ENCODE results near the gene FRMD4A. TPM values are rescaled to one million over a fixed set of nuclear protein-coding genes. Genes with fewer than 3 reads are reported as not detected.

Gene FRMD4A
- total RNA-seq, 1 donor from 2014 or later = 0.32 TPM

- intact Hi-C loops (cut with micrococcal nuclease) = no loop called here
- no peak overlapping the region for H3K27ac Mint-ChIP-seq
- no peak overlapping the region for H3K4me3 Mint-ChIP-seq (ENCODE audit: low read depth)
- H3K9me3 Mint-ChIP-seq = no peaks in the 10 kb centered on the region
- H3K4me1 Mint-ChIP-seq (ENCODE audit: low read depth) = peaks cover 1% of the 10 kb centered on the region
- DNase-seq (ENCODE audit: low spot score) = no peak
- peaks cover 12% of the 10 kb centered on the region for H3K36me3 Mint-ChIP-seq (ENCODE audit: low read depth)
- H3K27me3 Mint-ChIP-seq (ENCODE audit: low read depth) = no peaks in the 10 kb centered on the region
Measured at GRCh38 chr10:13628661-13629060, 702.1 kb downstream of the FRMD4A start.

GRCh38 chr10:13627459-13628310, 703.0 kb downstream of the FRMD4A start:
- H3K36me3 Mint-ChIP-seq (ENCODE audit: low read depth) = peaks cover 12% of the 10 kb centered on the region
- no peak overlapping the region for H3K4me3 Mint-ChIP-seq (ENCODE audit: low read depth)
- no peak for DNase-seq (ENCODE audit: low spot score)
- H3K9me3 Mint-ChIP-seq = no peaks in the 10 kb centered on the region
- H3K27ac Mint-ChIP-seq = no peak overlapping the region
- no peaks in the 10 kb centered on the region for H3K27me3 Mint-ChIP-seq (ENCODE audit: low read depth)
- intact Hi-C loops (cut with micrococcal nuclease) = no loop called here
- H3K4me1 Mint-ChIP-seq (ENCODE audit: low read depth) = peaks cover 1% of the 10 kb centered on the region

- Mint-ChIP-seq H3K4me1 (ENCODE audit: low read depth) (peaks cover 1% of the 10 kb centered on the region), H3K4me3 (ENCODE audit: low read depth) (no peak overlapping the region), H3K27me3 (ENCODE audit: low read depth) (no peaks in the 10 kb centered on the region), H3K27ac (no peak overlapping the region), H3K9me3 (no peaks in the 10 kb centered on the region), H3K36me3 (ENCODE audit: low read depth) (no peaks in the 10 kb centered on the region)
- intact Hi-C loops (cut with micrococcal nuclease) = no loop called here
- DNase-seq (ENCODE audit: low spot score) = no peak
Measured at GRCh38 chr10:13624630-13625029, 706.1 kb downstream of the FRMD4A start.

GRCh38 chr10:13621931-13622330, 708.8 kb downstream of the FRMD4A start:
- Mint-ChIP-seq H3K9me3 (no peaks in the 10 kb centered on the region), H3K27ac (no peak overlapping the region), H3K4me3 (ENCODE audit: low read depth) (no peak overlapping the region), H3K4me1 (ENCODE audit: low read depth) (peaks cover 1% of the 10 kb centered on the region), H3K36me3 (ENCODE audit: low read depth) (peaks cover 13% of the 10 kb centered on the region), H3K27me3 (ENCODE audit: low read depth) (no peaks in the 10 kb centered on the region)
- DNase-seq (ENCODE audit: low spot score) = no peak
- intact Hi-C loops (cut with micrococcal nuclease) = no loop called here

GRCh38 chr10:13617116-13617515, 713.6 kb downstream of the FRMD4A start:
- Mint-ChIP-seq H3K27ac (no peak overlapping the region), H3K4me3 (ENCODE audit: low read depth) (no peak overlapping the region), H3K4me1 (ENCODE audit: low read depth) (no peaks in the 10 kb centered on the region), H3K36me3 (ENCODE audit: low read depth) (peaks cover 34% of the 10 kb centered on the region), H3K9me3 (no peaks in the 10 kb centered on the region), H3K27me3 (ENCODE audit: low read depth) (no peaks in the 10 kb centered on the region)
- intact Hi-C loops (cut with micrococcal nuclease) = no loop called here
- DNase-seq (ENCODE audit: low spot score) = no peak

GRCh38 chr10:13615650-13616300, 714.9 kb downstream of the FRMD4A start:
- Mint-ChIP-seq H3K27me3 (ENCODE audit: low read depth) (no peaks in the 10 kb centered on the region), H3K36me3 (ENCODE audit: low read depth) (peaks cover 42% of the 10 kb centered on the region), H3K9me3 (no peaks in the 10 kb centered on the region), H3K27ac (no peak overlapping the region), H3K4me1 (ENCODE audit: low read depth) (no peaks in the 10 kb centered on the region), H3K4me3 (ENCODE audit: low read depth) (no peak overlapping the region)
- DNase-seq (ENCODE audit: low spot score) = no peak
- intact Hi-C loops (cut with micrococcal nuclease) = no loop called here

GRCh38 chr10:13614530-13615332, 716.0 kb downstream of the FRMD4A start:
- Mint-ChIP-seq H3K9me3 (no peaks in the 10 kb centered on the region), H3K27me3 (ENCODE audit: low read depth) (no peaks in the 10 kb centered on the region), H3K4me1 (ENCODE audit: low read depth) (no peaks in the 10 kb centered on the region), H3K36me3 (ENCODE audit: low read depth) (peaks cover 52% of the 10 kb centered on the region), H3K27ac (no peak overlapping the region), H3K4me3 (ENCODE audit: low read depth) (no peak overlapping the region)
- intact Hi-C loops (cut with micrococcal nuclease) = no loop called here
- no peak for DNase-seq (ENCODE audit: low spot score)

GRCh38 chr10:13613519-13613918, 717.2 kb downstream of the FRMD4A start:
- no peaks in the 10 kb centered on the region for H3K4me1 Mint-ChIP-seq (ENCODE audit: low read depth)
- no peaks in the 10 kb centered on the region for H3K9me3 Mint-ChIP-seq
- H3K27ac Mint-ChIP-seq = no peak overlapping the region
- H3K4me3 Mint-ChIP-seq (ENCODE audit: low read depth) = no peak overlapping the region
- no peak for DNase-seq (ENCODE audit: low spot score)
- intact Hi-C loops (cut with micrococcal nuclease) = no loop called here
- H3K27me3 Mint-ChIP-seq (ENCODE audit: low read depth) = no peaks in the 10 kb centered on the region
- H3K36me3 Mint-ChIP-seq (ENCODE audit: low read depth) = peaks cover 53% of the 10 kb centered on the region

GRCh38 chr10:13612654-13613373, 717.9 kb downstream of the FRMD4A start:
- H3K27ac Mint-ChIP-seq = no peak overlapping the region
- no peak for DNase-seq (ENCODE audit: low spot score)
- no peaks in the 10 kb centered on the region for H3K27me3 Mint-ChIP-seq (ENCODE audit: low read depth)
- intact Hi-C loops (cut with micrococcal nuclease) = no loop called here
- peaks cover 48% of the 10 kb centered on the region for H3K36me3 Mint-ChIP-seq (ENCODE audit: low read depth)
- no peak overlapping the region for H3K4me3 Mint-ChIP-seq (ENCODE audit: low read depth)
- no peaks in the 10 kb centered on the region for H3K4me1 Mint-ChIP-seq (ENCODE audit: low read depth)
- H3K9me3 Mint-ChIP-seq = no peaks in the 10 kb centered on the region

GRCh38 chr10:13608246-13608853, 722.4 kb downstream of the FRMD4A start:
- H3K27me3 Mint-ChIP-seq (ENCODE audit: low read depth) = no peaks in the 10 kb centered on the region
- H3K4me3 Mint-ChIP-seq (ENCODE audit: low read depth) = no peak overlapping the region
- H3K27ac Mint-ChIP-seq = no peak overlapping the region
- DNase-seq (ENCODE audit: low spot score) = no peak
- intact Hi-C loops (cut with micrococcal nuclease) = no loop called here
- no peaks in the 10 kb centered on the region for H3K9me3 Mint-ChIP-seq
- H3K36me3 Mint-ChIP-seq (ENCODE audit: low read depth) = peaks cover 37% of the 10 kb centered on the region
- H3K4me1 Mint-ChIP-seq (ENCODE audit: low read depth) = no peaks in the 10 kb centered on the region

- H3K27me3 Mint-ChIP-seq (ENCODE audit: low read depth) = no peaks in the 10 kb centered on the region
Measured at GRCh38 chr10:13604357-13605040, 726.2 kb downstream of the FRMD4A start.

GRCh38 chr10:13597909-13598308, 732.8 kb downstream of the FRMD4A start:
- H3K27ac Mint-ChIP-seq = no peak overlapping the region
- no peaks in the 10 kb centered on the region for H3K9me3 Mint-ChIP-seq
- no peak for DNase-seq (ENCODE audit: low spot score)
- no peak overlapping the region for H3K4me3 Mint-ChIP-seq (ENCODE audit: low read depth)
- intact Hi-C loops (cut with micrococcal nuclease) = no loop called here
- H3K4me1 Mint-ChIP-seq (ENCODE audit: low read depth) = no peaks in the 10 kb centered on the region
- H3K36me3 Mint-ChIP-seq (ENCODE audit: low read depth) = peaks cover 22% of the 10 kb centered on the region
- H3K27me3 Mint-ChIP-seq (ENCODE audit: low read depth) = no peaks in the 10 kb centered on the region

More at GRCh38 chr10:13604357-13605040, 726.2 kb downstream of the FRMD4A start:
- no peak overlapping the region for H3K4me3 Mint-ChIP-seq (ENCODE audit: low read depth)
- intact Hi-C loops (cut with micrococcal nuclease) = no loop called here
- no peaks in the 10 kb centered on the region for H3K9me3 Mint-ChIP-seq
- no peaks in the 10 kb centered on the region for H3K4me1 Mint-ChIP-seq (ENCODE audit: low read depth)
- no peak for DNase-seq (ENCODE audit: low spot score)
- H3K36me3 Mint-ChIP-seq (ENCODE audit: low read depth) = peaks cover 27% of the 10 kb centered on the region
- H3K27ac Mint-ChIP-seq = no peak overlapping the region
